NCI-H187 (cell line): ENCODE data around the gene ATP2B3.

Source experiments
- DNase-seq, 2 experiments: peaks; one replicate each; lab custom pipeline; 2025; lab: John Stamatoyannopoulos, UW

The ATP2B3 gene

DNA sequence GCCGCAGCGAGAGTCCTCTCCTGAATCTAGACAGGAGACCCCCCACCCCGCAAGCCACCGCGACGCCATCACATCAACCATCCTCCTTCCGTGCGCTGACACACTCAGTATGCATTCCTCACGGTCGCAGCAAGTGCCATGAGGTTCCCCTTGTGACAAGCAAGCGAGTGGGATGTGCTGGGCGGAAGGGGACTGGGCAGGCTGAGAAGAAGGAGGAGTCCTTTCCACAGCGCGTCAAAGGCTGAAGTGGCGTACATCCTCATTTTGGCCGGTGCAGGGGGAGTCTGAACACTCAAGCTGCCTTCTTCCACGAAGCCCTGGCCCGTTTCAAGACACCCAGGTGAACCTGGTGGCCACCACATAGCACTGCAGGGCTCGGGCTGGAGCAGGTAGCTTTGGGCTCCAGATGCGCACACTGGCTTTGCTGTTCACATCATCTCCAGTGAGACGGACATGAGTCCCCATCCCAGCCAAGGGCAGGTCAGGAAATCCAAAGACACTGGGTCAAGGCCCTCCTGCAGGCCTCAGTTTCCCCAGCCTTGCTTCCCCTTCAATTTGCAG is 51.1 kb downstream of the ATP2B3 start:
- DNase-seq, result no peak

DNA sequence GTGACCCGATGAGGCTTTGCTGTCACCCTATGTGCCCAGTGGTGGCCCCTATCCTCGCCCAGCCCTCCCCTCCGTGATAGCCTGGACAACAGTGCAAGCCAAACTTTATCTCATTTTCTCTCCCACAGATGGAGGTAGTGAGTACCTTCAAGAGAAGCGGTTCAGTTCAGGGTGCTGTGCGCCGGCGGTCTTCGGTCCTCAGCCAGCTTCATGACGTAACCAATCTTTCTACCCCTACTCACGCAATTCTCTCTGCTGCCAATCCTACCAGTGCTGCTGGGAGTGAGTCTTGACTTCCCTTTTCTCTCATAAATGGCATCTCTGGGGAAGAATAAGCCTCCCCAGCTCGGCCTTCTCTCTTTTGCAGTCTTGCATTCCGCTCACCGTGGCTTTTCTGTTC is 52.0 kb downstream of the ATP2B3 start:
- no peak for DNase-seq

DNA sequence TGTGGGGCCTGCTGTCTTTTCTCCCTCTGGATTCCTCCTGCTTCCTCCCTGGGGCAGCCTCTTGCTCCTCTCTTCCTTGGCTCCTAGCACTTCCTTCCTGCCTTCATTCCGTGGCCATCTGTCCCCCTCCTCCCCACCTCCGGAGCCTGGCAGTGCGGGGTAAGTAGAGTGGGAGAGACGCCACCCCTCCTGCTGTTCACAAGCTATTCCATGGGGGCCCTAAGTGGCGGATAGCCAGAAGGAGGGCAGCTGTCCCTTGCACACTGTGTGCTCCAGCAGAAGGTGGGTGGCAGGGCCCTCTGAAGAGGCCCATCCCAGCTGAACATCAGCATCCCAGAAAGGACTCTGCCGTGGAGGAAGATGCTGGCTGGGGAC is 54.1 kb downstream of the ATP2B3 start:
- DNase-seq, result no peak

DNA sequence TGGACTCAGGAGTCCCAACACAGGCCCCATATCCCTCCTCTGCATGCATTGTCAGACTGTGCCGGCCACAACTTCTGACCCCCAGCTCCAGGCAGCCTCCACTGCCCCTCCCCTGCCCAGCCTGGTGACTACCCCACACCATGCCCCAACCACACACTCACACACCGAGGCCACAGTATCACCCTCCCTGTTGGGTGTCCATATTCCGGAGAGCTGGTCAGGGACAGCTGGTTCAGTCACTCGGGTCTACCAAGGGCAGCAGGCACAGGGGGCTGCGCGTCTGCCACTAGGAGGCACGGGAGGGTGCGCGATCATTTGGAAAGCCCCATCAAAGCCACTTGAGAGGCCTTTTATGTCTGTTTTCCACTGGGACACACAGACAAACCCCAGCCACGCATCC is 55.2 kb downstream of the ATP2B3 start:
- no peak for DNase-seq

DNA sequence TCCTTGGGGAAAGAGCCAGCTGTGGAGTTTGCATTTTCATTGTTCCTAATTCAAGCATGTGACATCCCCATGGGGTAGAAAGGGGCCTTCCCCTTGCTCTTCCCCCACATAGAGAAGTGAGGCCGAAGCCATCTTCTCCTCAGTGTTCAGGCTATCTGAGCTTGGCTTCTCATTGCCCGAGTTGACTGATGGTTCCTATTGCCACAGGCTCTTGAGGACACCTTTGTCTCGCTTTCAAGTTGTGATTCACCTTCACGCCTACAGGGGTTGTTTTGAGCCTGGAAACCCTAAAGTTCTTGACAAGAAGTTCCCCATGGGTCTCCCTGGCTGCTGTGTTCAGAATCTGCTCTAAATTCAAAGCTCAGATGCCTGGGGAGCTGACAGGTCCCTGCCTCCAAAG is 56.5 kb downstream of the ATP2B3 start:
- no peak for DNase-seq

DNA sequence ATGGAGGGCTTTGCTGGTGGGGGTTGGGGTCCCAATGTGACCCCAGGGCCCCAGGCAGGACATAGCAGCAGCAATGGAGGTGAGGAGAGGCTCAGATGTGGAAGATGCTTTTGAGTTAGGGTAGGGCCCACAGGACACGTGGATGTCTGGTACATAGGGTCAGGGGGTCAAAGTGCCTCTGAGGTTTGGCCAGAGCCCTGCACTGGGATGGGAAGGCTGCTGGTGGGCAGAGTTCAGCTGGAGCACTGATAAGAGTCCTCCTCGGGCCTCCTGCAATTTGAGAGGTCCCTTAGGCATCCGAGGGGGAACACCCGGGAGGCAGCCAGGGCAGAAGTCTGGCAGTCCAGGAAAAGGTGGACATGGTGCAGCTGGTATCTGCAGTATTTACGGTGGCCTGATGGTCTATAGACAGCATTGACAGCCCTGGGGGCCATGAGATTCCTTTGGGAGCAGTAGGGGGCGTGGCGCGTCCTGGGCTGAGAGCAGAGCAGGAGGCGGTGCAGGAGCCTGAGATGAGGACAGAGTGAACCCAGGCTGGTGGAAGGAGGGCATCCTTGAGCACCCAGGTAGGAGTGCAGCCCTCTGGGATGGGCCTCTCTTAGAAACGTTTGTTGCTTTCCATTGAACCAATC is 58.9 kb downstream of the ATP2B3 start:
- no peak for DNase-seq

DNA sequence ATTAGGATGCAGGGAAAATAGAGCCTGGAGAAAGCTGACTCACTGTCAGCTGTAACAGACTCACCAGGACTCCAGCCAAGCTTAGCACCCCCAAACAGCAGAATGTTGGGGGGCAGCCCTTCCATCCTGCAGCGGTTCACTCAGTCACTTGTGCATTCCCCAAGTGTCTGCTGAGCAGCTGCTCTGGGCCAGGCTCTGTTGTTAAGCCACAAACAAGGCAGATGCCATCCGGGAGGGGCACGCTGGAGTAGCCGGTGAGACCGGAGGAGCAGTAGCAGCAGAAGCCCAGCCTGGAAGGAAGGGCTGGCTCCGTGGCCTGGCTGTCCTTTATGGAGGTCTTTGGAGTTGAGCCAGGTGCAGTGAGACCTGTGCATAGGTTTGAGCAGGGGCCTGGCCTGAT is 59.5 kb downstream of the ATP2B3 start:
- no peak for DNase-seq

DNA sequence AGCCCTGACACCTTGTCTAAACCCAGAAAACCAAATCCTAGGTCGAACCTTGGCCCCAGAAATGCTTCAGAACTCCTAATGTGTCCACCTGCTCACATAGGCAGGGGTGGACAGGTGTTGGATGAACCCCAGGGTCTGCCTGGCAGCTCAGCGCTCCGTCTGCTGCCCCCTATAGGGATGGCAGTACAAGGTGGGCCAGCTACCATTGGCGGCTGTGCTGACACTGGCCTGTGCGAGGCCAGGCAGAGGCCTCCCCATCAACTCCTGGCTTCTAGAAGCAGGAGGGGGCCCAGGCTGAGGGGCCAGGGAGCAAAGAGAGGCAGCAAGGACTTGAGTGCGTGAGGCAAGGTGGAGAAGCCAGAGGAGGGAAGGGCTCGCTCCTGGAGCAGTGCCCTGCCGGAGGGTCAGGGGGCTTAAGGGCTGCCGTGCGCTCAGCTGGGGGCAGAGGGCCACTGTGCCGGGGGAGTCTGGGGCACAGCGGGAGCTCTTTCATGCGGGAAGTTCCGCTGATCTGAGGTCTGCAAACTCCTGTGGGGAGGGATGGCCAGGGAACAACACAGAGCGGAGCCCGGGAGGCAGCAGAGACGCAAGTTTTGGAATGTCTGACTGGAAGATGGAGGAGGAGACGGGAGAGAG is 60.9 kb downstream of the ATP2B3 start:
- no peak for DNase-seq

DNA sequence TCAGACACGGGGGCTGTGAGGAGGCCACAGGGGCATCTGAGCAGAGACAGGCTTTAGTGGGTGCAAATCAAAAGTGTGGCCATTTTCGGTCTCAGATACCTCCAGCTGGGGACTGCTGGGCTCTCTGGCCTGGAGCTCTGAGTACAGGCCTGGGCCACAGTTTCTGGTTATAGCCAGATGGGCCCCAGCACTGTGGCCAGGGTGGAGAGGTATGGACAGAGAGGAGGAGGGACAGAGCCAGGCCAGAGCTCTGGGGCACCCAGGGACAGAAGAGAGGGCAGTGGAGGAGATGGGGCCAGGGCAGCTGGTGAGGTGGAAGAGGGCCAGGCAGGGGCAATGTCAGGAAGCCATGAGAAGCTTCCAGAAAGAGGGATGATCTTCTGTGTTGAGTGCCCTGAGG is 61.4 kb downstream of the ATP2B3 start:
- DNase-seq, result no peak

DNA sequence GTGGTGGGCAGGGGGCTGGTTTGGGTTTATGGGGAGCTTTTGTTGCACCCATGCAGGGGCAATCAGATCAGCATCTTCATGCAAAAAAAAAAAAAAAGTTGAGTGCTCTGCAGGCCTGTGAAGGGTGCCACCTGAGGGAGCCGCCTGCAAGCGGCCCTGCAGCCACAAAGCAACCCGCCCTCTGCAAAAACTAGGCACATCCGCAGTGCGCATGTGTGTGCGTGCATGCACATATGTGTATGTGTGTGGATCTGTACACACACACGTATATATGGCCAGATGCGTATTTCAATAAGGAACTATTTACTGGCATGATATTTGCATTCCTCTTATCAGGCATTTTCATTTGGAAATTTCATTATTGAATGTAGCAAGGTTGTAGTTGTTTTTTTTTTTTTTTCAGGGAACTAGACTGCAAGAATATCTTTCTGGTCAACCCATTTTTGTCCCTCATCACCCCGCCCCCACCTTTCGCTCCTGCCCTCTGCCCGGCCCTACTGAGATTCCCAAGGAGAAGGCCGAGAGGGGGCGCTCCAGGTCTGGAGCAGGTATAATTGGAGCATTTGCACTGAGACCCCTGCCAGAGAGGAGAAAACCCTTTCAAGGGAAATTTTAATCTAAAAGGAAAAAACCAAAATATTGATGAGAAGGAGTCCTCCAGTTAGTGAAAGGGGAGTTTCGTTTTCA is 63.4 kb downstream of the ATP2B3 start:
- DNase-seq, result no peak

DNA sequence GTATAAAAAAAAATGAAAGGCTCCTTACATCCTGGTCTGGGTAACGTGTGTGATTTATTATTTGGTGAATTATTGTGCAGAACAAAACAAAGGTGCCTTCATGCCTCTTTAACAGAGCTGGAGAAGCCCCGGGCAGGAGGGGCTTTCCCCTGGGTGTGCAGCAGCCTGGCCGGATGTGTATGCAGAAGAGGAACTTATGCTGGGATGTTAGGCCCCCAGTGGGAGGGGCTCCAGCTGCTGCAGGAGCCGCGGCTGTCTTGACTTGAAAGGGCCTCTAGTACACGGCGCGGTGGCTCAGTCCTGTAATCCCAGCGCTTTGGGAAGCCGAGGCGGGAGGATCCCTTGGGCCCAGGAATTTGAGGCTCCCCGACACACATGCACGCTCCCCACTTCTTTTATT is 65.5 kb downstream of the ATP2B3 start:
- DNase-seq, result no peak

DNA sequence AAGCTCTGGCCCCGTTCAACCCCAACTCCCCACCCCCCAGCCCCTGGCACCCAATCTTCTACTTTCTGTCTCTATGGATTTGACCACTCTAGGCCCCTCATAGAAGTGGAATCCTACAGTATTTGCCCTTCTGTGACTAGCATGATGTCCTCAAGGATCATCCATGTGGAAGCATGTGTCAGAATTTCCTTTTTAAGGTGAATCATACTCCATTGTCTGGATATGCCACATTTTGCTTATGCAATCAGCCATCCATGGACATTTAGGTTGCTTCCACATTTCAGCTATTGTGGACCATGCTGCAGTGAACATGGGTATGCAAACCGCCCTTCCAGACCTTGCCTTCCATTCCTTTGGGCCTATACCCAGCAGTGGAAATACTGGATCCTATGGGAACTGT is 66.0 kb downstream of the ATP2B3 start:
- no peak for DNase-seq

DNA sequence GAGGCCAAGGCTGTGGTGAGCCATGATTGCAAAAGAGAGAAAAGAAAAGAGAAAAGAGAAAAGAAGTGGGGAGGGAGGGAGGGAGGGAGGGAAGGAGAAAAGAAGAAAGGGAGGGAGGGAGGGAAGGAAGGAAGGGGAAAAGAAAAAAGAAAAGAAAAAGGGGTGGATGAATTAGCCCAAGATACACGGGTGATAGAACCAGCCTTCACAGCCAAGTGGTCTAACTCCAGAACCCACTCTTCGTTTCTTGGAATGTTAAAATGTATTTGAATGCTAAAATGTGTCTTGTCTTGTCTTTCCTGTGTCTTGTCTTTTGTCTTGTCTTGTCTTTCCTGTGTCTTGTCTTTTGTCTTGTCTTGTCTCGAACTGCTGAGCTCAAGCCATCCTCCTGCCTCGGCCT is 68.4 kb downstream of the ATP2B3 start:
- DNase-seq, result no peak

DNA sequence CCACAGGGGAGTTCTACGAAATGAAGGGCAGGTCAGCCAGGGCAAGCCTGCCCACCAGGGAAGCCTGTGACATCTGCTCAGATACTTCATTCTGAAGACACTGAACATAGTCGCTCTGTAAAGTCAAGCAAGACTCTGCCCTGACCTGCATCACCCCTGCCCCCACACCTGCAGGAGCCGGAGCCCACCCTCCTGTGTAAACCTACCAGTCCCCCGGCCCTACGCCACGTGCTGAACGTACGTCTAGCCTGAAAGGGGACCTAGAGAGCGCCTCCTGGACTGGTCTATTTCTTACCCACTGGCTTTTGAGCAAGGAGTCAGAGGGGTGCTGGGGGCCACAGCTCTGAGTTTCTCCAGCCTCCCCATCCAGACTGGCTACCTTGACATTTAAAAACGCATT is 69.9 kb downstream of the ATP2B3 start:
- DNase-seq, result no peak

DNA sequence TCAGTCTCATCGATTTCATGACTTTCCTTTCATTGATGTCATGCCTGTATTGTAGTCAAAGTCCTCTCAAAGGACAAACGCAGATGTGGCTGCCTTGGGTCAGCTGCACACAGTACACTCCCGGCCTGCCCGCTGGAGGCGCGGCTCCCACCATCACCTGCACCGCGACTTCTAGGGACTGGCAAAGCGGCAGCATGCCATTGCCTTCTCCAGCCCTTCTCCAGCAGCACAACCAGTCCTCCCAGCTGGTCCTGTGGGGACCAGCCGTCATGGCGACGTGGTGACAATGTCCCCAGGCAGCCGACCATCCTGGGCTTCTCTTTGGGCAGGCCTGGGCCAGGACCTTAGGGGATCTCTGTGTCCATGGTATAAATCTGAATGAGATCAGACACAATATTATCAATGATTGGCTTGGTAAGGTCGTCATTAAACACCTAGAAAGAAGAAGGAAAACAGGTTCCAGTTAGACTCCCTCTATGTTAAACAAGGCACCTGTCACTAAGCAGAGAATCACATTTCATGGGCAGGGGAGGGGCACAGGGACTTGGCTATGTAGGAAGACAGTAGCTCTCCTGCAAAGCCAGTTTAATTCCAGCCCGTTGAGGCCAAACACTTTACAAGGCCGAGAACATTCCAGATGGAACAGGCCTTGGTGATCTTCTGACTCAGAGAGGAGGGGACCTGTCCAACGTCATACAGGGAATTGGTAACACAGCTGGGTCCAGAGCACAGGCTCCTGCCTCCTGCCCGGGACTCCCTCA is 70.8 kb downstream of the ATP2B3 start:
- DNase-seq, result no peak

DNA sequence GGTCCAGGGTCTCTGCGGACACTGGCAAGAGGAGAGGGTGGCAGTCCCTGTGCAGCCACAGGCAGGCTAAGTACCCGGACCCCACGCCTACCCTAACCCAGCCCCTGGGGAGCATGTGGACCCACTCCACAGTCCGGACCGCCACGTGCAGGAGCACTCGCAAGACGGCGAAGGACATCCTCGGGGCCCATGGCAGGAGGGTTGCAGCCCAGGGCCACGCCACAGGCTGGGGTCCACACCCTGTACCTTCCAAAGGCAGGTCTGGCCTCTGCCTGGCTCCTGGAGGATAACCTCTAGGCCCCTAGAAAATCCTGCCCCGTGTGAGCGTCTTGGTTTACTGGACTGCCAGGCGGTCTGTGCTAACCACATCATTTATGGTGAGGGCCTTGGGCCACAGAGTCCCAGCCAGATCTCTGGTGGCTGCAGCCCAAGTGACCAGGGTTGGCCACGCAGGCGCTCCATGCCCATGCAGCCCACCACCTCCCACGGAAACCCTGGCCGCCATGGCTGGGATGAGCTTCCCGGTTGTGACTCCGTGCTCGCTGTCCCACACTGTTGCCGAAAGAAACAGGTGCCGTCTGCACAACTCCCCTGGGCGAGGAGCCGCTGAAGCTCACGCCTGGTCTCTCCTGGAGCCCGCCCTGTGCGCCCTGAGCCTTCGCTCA is 71.5 kb downstream of the ATP2B3 start:
- no peak for DNase-seq

DNA sequence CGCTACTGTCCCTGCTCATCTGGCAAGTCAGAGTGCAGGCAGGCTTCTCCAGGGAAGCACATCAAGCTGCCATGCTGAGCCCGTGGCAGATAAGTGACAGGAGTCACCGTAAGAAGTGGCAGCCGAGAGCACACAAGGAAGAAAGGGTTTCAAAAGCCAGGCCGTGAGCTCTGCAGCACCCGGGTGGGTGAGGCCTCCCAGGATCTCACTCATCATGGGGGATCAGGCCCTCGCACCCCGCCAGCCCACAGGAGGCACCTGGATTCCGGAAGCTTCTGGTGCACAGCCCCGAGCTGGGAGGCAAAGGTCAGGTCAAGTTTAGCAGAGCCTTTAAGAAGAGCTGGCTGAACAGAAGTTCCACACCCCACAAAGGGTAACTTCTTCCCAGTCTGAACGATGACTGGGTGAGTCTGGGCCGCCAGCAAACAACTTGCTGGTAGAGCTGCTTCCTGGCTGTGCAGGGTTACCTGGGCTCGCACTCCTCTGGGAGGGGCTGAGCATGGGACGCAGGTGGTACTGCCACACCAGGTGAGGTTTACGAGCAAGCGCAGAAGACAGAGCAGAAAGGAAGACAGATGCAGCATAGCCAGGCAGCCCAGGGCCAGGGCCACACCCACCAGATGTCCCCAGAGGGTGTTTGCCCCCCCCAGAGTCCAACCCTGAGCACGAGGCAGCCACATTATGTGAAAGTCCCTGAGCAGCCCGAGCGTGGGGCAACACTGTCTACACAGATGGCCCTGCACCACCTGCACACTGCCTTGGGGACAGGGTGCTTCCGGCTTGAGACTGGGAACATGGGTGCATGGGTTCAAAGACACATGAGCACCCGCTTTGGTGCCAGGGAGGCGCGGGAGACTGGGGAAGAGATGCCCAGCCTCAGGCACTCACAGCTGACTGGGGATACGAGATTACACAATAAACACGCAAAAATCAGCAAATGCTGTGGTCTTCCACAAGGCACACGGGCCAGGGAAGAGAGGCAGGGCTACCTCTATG is 73.8 kb downstream of the ATP2B3 start:
- no peak for DNase-seq

DNA sequence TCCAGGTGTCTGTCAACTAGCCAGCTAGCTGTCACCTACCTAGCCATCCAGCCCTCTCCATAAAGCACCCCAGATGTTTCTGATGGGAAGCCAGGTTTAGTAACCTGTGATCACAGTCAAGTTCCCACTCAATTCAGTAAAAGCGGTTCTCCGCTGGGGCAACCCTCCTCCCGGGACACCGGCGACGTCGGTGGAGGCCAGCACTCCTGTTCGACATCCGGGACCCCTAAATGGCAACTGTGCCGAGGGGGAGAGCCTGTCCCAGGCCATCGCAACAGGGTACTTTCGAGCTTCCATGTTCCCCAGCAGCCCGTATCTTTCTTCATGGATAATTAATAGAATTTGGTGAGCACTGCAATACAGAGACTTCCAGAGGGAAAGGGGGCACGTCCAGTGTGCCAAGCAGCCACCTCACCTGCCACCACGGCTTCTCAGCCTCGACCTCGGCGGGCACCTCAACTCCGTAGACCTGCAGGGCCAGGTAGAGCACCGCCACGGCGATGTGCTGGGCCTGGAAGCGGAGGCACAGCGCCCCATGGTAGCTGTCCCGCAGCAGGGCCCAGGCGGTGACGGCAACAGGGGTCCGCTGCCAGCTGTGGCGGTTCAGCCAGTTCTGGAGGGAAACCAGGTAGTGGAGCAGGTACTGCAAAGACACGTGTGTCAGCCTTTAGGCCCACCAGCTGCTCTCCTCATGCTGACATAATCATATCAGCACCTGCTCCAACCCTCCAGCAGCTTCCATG is 74.8 kb downstream of the ATP2B3 start:
- no peak for DNase-seq

DNA sequence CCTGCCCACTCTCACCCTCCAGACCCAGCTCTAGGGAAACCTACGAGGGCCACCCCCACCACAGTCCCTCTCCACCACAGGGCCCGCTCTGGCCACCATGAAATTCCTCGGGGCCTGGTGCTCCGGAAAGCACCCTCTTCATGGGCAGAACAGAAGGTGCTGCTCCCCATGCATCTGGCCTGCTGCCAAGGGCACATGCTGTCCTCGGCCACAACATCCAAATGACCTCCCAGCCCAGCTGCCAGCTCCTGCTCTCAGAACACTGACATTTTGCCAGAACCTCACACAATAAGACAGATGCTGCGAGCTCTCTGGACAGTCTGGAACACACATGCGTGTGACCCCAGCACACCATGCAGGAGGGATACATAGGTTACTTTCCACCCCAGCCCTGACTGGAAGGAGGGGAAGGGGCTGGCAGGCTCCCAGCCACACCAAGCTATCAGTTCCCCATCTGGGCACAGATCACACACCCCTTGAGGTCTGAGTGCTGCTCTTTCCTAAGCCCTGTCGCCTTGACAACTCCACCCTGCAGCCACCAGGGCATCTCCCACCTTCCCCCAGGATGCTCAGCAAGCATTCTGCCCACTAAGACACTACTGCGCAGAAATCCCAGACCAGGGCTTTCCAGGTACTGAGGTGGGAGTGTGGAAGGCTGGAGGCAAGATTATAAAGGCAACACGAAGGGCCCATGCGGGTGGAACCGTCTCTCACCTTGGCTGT is 75.7 kb downstream of the ATP2B3 start:
- no peak for DNase-seq
